Lung (tissue), 12 donors: ENCODE results near the gene MLH3. TPM values are rescaled to one million over a fixed set of nuclear protein-coding genes. Genes with fewer than 3 reads are reported as not detected.

Source experiments
- ATAC-seq: fragments of 200-7000 bp; cut with Tn5 transposase; one replicate; pipeline ENCODE4 v1.9.1; 2020; ENCODE audit warnings: moderate number of reproducible peaks; ENCODE audit not compliant: insufficient read depth, low FRiP score
- DNase-seq, 3 donors: peaks; one replicate each; pipeline ENCODE4 v3.0.0-alpha.2; 2013 to 2017
- H3K27ac ChIP-seq, 2 donors: one replicate each; pipeline ENCODE4 v1.5.1; 2013; ENCODE audit warnings: mild to moderate bottlenecking in 2 of 2, moderate library complexity in 2 of 2, control low read depth in 1 of 2, inconsistent platforms in 1 of 2, low read depth in 1 of 2, low read length in 1 of 2
- H3K27me3 ChIP-seq, 3 donors: one replicate each; pipeline ENCODE4 v1.5.1; 2013; ENCODE audit warnings: low read length in 2 of 3; ENCODE audit not compliant: control insufficient read depth in 3 of 3, insufficient read depth in 3 of 3
- H3K36me3 ChIP-seq, 4 donors: one replicate each; pipeline ENCODE4 v1.5.1; 2013; ENCODE audit warnings: low read length in 4 of 4, mild to moderate bottlenecking in 1 of 4, moderate library complexity in 1 of 4; ENCODE audit not compliant: control insufficient read depth in 4 of 4, insufficient read depth in 4 of 4
- H3K4me1 ChIP-seq, 5 donors: one replicate each; pipeline ENCODE4 v1.5.1; 2013; ENCODE audit warnings: low read length in 5 of 5, mild to moderate bottlenecking in 2 of 5, moderate library complexity in 1 of 5; ENCODE audit not compliant: control insufficient read depth in 5 of 5, insufficient read depth in 5 of 5
- H3K4me3 ChIP-seq: one replicate; pipeline ENCODE4 v1.5.1; 2013; ENCODE audit warnings: mild to moderate bottlenecking, control low read depth, moderate library complexity
- H3K9ac ChIP-seq, 2 donors: one replicate each; pipeline ENCODE4 v1.5.1; 2013; ENCODE audit warnings: low read length in 2 of 2, control low read depth in 1 of 2; ENCODE audit not compliant: insufficient read depth in 1 of 2
- H3K9me3 ChIP-seq, 4 donors: one replicate each; pipeline ENCODE4 v1.5.1; 2013; ENCODE audit warnings: low read length in 3 of 4, mild to moderate bottlenecking in 1 of 4, moderate library complexity in 1 of 4; ENCODE audit not compliant: control insufficient read depth in 4 of 4, insufficient read depth in 3 of 4
- CTCF ChIP-seq: IDR thresholded peaks from 2 replicates; pipeline ENCODE4 v1.5.1; 2012; ENCODE audit warnings: mild to moderate bottlenecking; ENCODE audit errors: control extremely low read depth, extremely low read depth
- WGBS, 2 donors: extraction: QIAGEN DNeasy Blood & Tissue Kit; methylation state at CpG; one replicate each; pipeline ENCODE4 v1.1.7; 2013; 5-methylcytosine and 5-hydroxymethylcytosine counted together
- polyA plus RNA-seq, 2 donors: library from polyadenylated mRNA; stranded (reverse); fragments of 200-250 nt; gene quantifications; one replicate each; pipeline ENCODE4 v1.2.1, GENCODE V29; 2013
- total RNA-seq, 2 donors: library from RNA; depleted of rRNA in 1 of 2; stranded (reverse); fragments of >200 nt in 1 of 2; gene quantifications; one replicate each; pipeline ENCODE4 v1.2.1, GENCODE V29; 2014 to 2021
- donor health status: control.
- donor health status: control.
- donor health status: Bipolar disorder and iron deficiency.
- donor health status: healthy.
- donor health status: DM: yes; HTN: yes; CAD: no.

MLH3 gene
- total and polyA plus RNA-seq, 4 donors, result 10.1 to 60.6 (median 19.9) TPM

DNA sequence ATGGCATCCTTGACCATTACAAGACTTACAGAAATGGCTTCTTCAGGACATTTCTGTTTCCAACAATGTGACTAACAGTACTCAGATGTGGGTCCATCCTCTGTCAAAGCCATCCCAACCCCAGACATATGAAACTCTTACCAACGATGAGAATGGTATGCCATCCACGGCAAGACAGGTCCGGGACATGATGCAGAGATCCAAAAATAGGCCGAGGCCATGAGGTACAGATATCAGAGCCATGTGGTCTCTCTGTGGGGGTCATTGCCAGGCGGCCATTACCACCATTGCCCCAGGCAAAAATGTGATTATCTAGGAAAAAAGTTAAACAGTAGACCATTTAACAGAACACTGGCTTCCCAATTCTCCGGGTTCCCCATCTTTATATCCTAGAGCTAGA, 45.7 kb upstream of the MLH3 start:
- H3K36me3 ChIP-seq, result peaks cover 29 to 47% (median 37%) of the 10 kb centered on the region in 4 donors
- DNase-seq, result no peak
- H3K27me3 ChIP-seq, result no peaks in the 10 kb centered on the region
- no peak for ATAC-seq
- TF ChIP-seq CTCF, result no peak
- no peak overlapping the region for H3K4me3 ChIP-seq
- no peaks in the 10 kb centered on the region for H3K4me1 ChIP-seq
- H3K9me3 ChIP-seq, result no peaks in the 10 kb centered on the region
- H3K27ac ChIP-seq, result no peak overlapping the region
- no peak overlapping the region for H3K9ac ChIP-seq
- 96 to 98% methylated on average over 6 of the region's 6 CpGs for WGBS, 2 donors

- no peak for TF ChIP-seq CTCF
- Histone ChIP-seq H3K9ac (no peak overlapping the region), H3K27me3 (no peaks in the 10 kb centered on the region), H3K4me1 (no peaks in the 10 kb centered on the region), H3K9me3 (no peaks in the 10 kb centered on the region), H3K27ac (no peak overlapping the region), H3K36me3 (peaks cover 23 to 45% (median 38%) of the 10 kb centered on the region in 4 donors), H3K4me3 (no peak overlapping the region)
- no peak for ATAC-seq
- 91% methylated on average over 4 of the region's 4 CpGs for WGBS, 2 donors
- no peak for DNase-seq
Observed at GRCh38 chr14:75095690-75096089, 44.4 kb upstream of the MLH3 start.

DNA sequence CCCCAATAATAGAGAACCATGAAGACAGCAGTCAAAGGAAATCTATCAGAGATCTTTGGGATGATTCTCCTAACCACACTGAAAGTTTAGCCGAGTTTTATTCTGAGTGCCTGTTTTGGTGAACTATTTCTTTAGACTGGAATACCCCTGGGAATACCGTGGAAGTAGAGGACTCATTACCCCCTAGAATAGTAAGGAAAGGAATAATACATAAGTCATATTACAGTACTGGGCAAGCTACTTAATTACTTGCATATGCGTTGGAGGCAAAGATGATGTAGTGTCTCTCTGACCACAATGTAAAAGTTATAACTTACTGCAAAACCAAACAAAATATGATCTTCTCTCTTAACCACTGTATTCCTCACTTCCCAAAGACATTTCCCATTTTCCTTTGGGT, 43.6 kb upstream of the MLH3 start:
- H3K9ac ChIP-seq, result no peak overlapping the region
- 97 to 100% methylated on average over 3 of the region's 3 CpGs for WGBS, 2 donors
- H3K36me3 ChIP-seq, result peaks cover 20 to 46% (median 37%) of the 10 kb centered on the region in 4 donors
- ATAC-seq (no peak), DNase-seq (no peak)
- no peaks in the 10 kb centered on the region for H3K9me3 ChIP-seq
- no peak overlapping the region for H3K4me3 ChIP-seq
- no peak for TF ChIP-seq CTCF
- H3K4me1 ChIP-seq, result no peaks in the 10 kb centered on the region
- no peaks in the 10 kb centered on the region for H3K27me3 ChIP-seq
- no peak overlapping the region for H3K27ac ChIP-seq

DNA sequence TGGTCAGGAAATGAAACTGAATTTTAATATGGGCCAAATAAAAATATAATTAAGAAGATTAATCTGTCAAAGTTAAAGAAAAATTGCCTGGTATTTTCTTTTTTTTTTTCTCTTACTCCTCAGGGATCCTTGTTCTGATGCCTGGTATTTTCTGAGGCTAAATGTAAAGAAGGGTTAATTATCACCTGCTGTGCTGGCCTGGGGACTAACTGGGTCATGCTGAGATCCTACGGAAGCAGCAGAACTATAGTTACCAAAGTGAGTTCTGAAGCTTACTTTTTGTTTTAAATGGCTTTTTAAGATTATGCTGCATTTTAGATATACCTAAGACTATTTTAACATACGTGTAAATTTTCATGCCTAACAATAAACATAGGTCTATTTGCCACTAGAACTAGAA, 41.4 kb upstream of the MLH3 start:
- no peak for ATAC-seq
- TF ChIP-seq CTCF, result no peak
- Histone ChIP-seq H3K9ac (no peak overlapping the region), H3K4me3 (no peak overlapping the region), H3K9me3 (no peaks in the 10 kb centered on the region), H3K27me3 (no peaks in the 10 kb centered on the region), H3K27ac (no peak overlapping the region), H3K36me3 (peaks cover 26 to 40% (median 32%) of the 10 kb centered on the region in 4 donors), H3K4me1 (peaks cover 0 to 4% (median 0%) of the 10 kb centered on the region in 5 donors)
- no peak for DNase-seq
- 87 to 96% methylated on average over 2 of the region's 2 CpGs for WGBS, 2 donors
